ENCODE results near the gene LRRC8D.

LRRC8D gene

DNA sequence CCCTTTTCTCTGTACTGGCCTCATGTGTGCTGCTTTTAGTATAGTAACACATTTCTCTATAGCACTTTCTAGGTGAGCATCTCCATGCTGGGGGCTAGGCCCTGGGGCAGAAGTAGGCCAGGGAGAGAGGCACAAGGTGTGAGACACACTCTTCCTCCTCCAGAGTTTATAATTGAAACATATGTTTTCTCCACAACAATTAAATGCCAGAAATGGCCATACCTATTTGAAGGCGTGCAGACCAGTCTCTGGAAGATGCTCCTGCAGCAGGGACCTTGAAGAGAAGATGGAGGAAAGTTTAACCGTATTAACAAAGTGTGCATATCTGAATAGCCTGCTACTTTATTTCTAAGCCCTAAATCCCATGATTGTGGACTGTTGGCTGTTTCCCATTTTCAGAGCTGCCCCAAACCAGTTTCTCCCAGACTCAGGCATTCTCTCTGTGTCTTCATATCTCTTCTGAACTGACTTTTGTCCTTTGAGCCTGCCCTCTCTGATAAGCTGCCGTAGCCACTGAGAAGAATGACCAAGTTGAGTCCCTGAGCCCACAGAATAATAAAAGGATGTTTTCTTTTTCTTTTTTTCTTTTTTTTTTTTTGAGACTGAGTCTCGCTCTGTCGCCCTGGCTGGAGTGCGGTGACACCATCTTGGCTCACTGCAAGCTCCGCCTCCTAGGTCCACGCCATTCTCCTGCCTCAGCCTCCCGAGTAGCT, 81.3 kb downstream of the LRRC8D start:
- H3K4me2 ChIP-seq (ENCODE audit: low read depth, low read length, poor library complexity, severe bottlenecking), result no peak overlapping the region
- TF ChIP-seq, protein P1, sequence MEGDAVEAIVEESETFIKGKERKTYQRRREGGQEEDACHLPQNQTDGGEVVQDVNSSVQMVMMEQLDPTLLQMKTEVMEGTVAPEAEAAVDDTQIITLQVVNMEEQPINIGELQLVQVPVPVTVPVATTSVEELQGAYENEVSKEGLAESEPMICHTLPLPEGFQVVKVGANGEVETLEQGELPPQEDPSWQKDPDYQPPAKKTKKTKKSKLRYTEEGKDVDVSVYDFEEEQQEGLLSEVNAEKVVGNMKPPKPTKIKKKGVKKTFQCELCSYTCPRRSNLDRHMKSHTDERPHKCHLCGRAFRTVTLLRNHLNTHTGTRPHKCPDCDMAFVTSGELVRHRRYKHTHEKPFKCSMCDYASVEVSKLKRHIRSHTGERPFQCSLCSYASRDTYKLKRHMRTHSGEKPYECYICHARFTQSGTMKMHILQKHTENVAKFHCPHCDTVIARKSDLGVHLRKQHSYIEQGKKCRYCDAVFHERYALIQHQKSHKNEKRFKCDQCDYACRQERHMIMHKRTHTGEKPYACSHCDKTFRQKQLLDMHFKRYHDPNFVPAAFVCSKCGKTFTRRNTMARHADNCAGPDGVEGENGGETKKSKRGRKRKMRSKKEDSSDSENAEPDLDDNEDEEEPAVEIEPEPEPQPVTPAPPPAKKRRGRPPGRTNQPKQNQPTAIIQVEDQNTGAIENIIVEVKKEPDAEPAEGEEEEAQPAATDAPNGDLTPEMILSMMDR (conservative IDR thresholded peaks at IDR 0.05; ENCODE audit: low read length), result no peak
- TF ChIP-seq EZH2phosphoT487 (IDR thresholded peaks at IDR 0.05; ENCODE audit: borderline replicate concordance), result no peak
- no peak overlapping the region for H3K9ac ChIP-seq (ENCODE audit: low read depth, low read length, poor library complexity, severe bottlenecking)
- no peaks in the 10 kb centered on the region for H3K9me3 ChIP-seq (ENCODE audit: insufficient read depth, low read depth, low read length)
- H3K4me3 ChIP-seq (ENCODE audit: low read length, poor library complexity, severe bottlenecking), result no peak overlapping the region
- peaks cover 2% of the 10 kb centered on the region for H4K20me1 ChIP-seq (ENCODE audit: insufficient read depth, low read length, poor library complexity, severe bottlenecking)
- H3K79me2 ChIP-seq (ENCODE audit: insufficient read depth, low read length), result peaks cover 92% of the 10 kb centered on the region
- H3F3A ChIP-seq (ENCODE audit: low read depth), result peaks cover 10% of the 10 kb centered on the region
- no peaks in the 10 kb centered on the region for H3K36me3 ChIP-seq (ENCODE audit: insufficient read depth, low read length)
- no peak overlapping the region for H2AFZ ChIP-seq (ENCODE audit: low read length)
- no peaks in the 10 kb centered on the region for H3K9me2 ChIP-seq (replicated peaks; ENCODE audit: low read depth, low read length)
- peaks cover 85% of the 10 kb centered on the region for H3K4me1 ChIP-seq (ENCODE audit: insufficient read depth, low read length, poor library complexity, severe bottlenecking)
- H3K27me3 ChIP-seq (ENCODE audit: insufficient read depth, low read length, poor library complexity, severe bottlenecking), result no peaks in the 10 kb centered on the region

DNA sequence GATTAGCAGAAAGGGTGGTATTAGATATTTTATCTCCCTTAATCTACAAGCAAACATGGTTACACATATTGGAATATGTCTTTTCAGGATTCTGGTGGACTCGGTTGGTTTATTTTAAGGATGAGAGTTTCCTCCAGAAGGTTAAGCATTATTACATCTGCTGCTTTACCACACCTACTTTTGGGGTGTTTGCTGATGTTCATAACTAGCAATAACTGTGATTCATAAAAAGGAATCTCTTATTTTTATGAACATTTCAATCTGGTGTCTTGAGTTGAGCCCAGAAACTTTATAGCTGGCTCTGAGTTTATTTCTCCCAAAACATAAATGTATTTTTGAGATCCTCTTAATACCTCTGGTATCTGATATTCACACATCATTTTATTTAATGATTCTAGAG, 82.7 kb downstream of the LRRC8D start:
- TF ChIP-seq, protein P1 (conservative IDR thresholded peaks at IDR 0.05; ENCODE audit: low read length), result no peak
- TF ChIP-seq EZH2phosphoT487 (IDR thresholded peaks at IDR 0.05; ENCODE audit: borderline replicate concordance), result no peak
- Histone ChIP-seq H4K20me1 (ENCODE audit: insufficient read depth, low read length, poor library complexity, severe bottlenecking) (no peaks in the 10 kb centered on the region), H3K9me3 (ENCODE audit: insufficient read depth, low read depth, low read length) (no peaks in the 10 kb centered on the region), H3F3A (ENCODE audit: low read depth) (peaks cover 13% of the 10 kb centered on the region), H3K4me1 (ENCODE audit: insufficient read depth, low read length, poor library complexity, severe bottlenecking) (peaks cover 85% of the 10 kb centered on the region), H3K4me2 (ENCODE audit: low read depth, low read length, poor library complexity, severe bottlenecking) (peak overlapping the region; percentile 70), H3K9me2 (replicated peaks; ENCODE audit: low read depth, low read length) (no peaks in the 10 kb centered on the region), H3K9ac (ENCODE audit: low read depth, low read length, poor library complexity, severe bottlenecking) (peak overlapping the region; percentile 71), H3K79me2 (ENCODE audit: insufficient read depth, low read length) (peaks cover 92% of the 10 kb centered on the region), H3K36me3 (ENCODE audit: insufficient read depth, low read length) (no peaks in the 10 kb centered on the region), H3K4me3 (ENCODE audit: low read length, poor library complexity, severe bottlenecking) (peak overlapping the region; percentile 55), H2AFZ (ENCODE audit: low read length) (no peak overlapping the region), H3K27me3 (ENCODE audit: insufficient read depth, low read length, poor library complexity, severe bottlenecking) (no peaks in the 10 kb centered on the region)

DNA sequence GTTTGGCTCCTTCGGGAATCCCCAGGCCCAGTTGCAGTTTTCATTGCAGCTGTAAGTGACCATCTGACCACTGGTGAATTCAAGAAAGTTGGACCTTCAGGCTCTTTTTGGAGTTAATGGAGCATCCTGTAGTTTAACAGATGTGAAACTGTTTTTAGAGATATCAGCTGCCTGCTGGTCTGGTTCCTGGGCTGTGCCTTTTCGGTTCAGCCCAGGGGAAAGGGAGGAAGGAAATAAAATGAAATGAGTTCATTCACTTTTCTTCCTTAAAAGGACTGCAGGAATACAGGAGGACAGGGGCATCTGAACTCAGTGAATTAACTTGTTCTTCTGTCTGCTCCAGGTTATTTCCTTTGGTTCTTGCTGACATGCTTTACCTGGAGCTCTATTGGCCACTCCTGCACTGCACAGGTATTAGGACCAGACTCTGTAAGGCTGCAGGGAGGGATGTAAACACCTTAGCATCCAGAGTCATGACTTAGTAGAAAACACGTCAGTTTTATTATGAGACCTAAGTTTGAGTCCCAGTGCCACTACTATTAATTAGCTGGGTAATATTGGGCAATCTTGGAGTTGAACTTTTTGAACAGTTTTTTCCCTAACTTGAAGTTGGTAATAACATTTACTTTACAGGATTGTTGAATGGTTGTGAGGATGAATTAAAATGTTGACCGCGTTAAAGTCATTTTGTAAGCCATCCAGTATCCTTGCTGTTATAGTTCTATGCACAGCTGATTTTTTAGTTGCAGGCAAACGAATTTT, 83.6 kb downstream of the LRRC8D start:
- peak overlapping the region; percentile 71 for H3K9ac ChIP-seq (ENCODE audit: low read depth, low read length, poor library complexity, severe bottlenecking)
- peaks cover 92% of the 10 kb centered on the region for H3K79me2 ChIP-seq (ENCODE audit: insufficient read depth, low read length)
- peak overlapping the region; percentile 55 for H3K4me3 ChIP-seq (ENCODE audit: low read length, poor library complexity, severe bottlenecking)
- H3F3A ChIP-seq (ENCODE audit: low read depth), result peaks cover 15% of the 10 kb centered on the region
- TF ChIP-seq EZH2phosphoT487 (IDR thresholded peaks at IDR 0.05; ENCODE audit: borderline replicate concordance), result no peak
- TF ChIP-seq, protein P1 (conservative IDR thresholded peaks at IDR 0.05; ENCODE audit: low read length), result no peak
- H3K36me3 ChIP-seq (ENCODE audit: insufficient read depth, low read length), result no peaks in the 10 kb centered on the region
- peak overlapping the region; percentile 70 for H3K4me2 ChIP-seq (ENCODE audit: low read depth, low read length, poor library complexity, severe bottlenecking)
- H3K9me2 ChIP-seq (replicated peaks; ENCODE audit: low read depth, low read length), result no peaks in the 10 kb centered on the region
- H2AFZ ChIP-seq (ENCODE audit: low read length), result no peak overlapping the region
- H3K27me3 ChIP-seq (ENCODE audit: insufficient read depth, low read length, poor library complexity, severe bottlenecking), result no peaks in the 10 kb centered on the region
- peaks cover 85% of the 10 kb centered on the region for H3K4me1 ChIP-seq (ENCODE audit: insufficient read depth, low read length, poor library complexity, severe bottlenecking)
- no peaks in the 10 kb centered on the region for H4K20me1 ChIP-seq (ENCODE audit: insufficient read depth, low read length, poor library complexity, severe bottlenecking)
- no peaks in the 10 kb centered on the region for H3K9me3 ChIP-seq (ENCODE audit: insufficient read depth, low read depth, low read length)
